CD1c-positive myeloid dendritic cell (primary cell): ENCODE data around the gene ADGRG4.
"Not testable (repeated sequence)": the region's sequence is repeated elsewhere in the genome, so short reads cannot be mapped to it uniquely, and the experiment has no call there.

Experiments used
- DNase-seq: peaks from one replicate; pipeline ENCODE4 v3.0.0-alpha.2; 2016; ENCODE audit errors: extremely low spot score

Gene ADGRG4, protein sequence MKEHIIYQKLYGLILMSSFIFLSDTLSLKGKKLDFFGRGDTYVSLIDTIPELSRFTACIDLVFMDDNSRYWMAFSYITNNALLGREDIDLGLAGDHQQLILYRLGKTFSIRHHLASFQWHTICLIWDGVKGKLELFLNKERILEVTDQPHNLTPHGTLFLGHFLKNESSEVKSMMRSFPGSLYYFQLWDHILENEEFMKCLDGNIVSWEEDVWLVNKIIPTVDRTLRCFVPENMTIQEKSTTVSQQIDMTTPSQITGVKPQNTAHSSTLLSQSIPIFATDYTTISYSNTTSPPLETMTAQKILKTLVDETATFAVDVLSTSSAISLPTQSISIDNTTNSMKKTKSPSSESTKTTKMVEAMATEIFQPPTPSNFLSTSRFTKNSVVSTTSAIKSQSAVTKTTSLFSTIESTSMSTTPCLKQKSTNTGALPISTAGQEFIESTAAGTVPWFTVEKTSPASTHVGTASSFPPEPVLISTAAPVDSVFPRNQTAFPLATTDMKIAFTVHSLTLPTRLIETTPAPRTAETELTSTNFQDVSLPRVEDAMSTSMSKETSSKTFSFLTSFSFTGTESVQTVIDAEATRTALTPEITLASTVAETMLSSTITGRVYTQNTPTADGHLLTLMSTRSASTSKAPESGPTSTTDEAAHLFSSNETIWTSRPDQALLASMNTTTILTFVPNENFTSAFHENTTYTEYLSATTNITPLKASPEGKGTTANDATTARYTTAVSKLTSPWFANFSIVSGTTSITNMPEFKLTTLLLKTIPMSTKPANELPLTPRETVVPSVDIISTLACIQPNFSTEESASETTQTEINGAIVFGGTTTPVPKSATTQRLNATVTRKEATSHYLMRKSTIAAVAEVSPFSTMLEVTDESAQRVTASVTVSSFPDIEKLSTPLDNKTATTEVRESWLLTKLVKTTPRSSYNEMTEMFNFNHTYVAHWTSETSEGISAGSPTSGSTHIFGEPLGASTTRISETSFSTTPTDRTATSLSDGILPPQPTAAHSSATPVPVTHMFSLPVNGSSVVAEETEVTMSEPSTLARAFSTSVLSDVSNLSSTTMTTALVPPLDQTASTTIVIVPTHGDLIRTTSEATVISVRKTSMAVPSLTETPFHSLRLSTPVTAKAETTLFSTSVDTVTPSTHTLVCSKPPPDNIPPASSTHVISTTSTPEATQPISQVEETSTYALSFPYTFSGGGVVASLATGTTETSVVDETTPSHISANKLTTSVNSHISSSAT (N-terminal part only)

DNA sequence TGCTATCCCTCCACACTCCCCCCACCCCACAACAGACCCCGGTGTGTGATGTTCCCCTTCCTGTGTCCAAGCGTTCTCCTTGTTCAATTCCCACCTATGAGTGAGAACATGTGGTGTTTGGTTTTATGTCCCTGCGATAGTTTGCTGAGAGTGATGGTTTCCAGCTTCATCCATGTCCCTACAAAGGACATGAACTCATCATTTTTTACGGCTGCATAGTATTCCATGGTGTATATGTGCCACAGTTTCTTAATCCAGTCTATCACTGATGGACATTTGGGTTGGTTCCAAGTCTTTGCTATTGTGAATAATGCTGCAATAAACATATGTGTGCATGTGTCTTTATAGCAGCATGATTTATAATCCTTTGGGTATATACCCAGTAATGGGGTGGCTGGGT, at the start of gene ADGRG4:
TSS of gene ADGRG4 (plus strand) at position 243 of the 400 bp plus-strand sequence. CDS start 7,815 bp downstream, outside the sequence.
- not testable (repeated sequence) for DNase-seq

DNA sequence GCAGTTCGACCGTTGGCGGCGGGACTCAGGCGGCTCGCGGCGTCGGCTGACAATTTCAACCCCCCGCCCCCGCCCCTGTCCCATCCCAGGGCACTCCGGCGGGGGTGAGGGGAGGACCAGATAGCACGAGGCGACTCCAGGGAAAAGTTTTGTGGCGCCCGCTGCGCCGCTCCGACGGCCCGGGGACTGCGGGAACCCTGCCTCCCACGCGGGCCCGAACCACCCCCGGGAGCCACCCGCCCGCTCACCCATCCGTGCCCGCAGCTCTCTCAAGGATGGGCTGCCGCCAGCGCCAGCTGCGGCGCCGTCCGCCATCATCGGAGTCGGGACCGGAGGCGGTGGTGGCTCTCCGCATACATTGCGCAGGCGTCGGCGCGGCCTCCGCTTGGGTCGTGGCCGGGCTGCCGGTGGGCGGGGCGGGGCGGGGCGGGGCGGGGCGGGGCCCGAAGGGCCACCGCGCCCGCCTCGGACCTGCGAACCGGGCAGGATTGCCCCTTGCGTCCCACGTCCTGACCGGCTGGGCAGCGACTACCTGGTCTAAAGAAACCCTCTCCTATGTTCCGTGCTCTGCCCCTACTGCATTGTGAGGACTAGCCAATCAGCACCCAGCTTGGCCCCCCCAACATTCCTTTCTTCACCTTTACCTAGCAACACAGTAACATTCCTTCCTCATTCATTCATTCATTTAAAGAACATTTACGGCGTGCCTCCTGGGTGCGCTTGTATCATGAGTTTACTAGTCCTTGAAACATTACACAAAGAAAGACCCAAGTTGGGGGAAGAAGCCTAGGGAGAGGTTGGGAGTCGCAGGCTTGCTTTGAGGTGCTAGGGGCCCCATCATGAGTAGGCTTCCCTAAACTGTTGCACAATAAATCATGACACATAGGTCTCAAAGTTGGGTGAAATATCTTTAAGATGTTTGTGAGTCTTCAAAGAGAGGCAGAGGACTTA, 49.4 kb upstream of the ADGRG4 start, which contains the start of gene MAP7D3:
TSS of gene MAP7D3 (minus strand) at position 360 of the 951 bp plus-strand sequence. CDS start at position 318, 42 bp downstream.
- peak; percentile 68 for DNase-seq

DNA sequence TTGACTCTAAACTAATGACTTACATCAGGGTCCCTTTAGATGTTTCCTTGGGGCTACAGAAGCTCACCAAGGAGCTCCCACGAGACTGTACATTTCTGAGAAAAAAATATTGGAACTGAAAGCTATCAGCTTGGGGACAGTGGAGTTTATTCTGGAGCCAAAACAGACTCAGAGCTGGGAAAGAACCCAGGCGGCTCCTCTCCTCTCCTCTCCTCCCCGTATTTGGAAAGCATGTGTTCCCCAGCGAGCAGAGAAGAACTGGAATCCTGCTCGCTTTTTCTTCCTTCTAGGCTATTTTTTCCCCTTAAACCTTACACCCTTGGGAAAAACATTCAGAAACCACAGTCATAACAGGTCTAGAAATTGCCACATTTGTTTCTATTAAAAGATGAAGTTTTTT, 45.2 kb upstream of the ADGRG4 start:
- no peak for DNase-seq

DNA sequence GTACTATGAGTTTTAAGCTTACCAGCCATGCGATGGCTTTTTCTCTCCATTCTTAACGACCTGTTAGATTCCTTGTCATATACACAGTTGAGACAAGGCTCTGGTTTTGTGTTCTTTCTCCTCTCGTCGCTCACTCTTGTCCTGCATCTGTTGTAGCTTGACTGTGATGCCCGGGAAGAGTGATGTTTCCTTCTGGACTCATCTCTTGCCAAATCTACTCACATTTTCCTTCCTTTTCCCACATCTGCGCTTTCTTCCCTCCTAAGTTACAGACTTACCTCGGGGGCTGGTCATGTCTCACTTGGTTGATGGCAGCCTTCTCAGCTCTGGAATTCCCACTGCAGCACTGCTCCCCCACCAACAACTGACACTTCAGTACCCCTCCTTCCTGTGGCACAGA, 44.7 kb upstream of the ADGRG4 start:
- no peak for DNase-seq

DNA sequence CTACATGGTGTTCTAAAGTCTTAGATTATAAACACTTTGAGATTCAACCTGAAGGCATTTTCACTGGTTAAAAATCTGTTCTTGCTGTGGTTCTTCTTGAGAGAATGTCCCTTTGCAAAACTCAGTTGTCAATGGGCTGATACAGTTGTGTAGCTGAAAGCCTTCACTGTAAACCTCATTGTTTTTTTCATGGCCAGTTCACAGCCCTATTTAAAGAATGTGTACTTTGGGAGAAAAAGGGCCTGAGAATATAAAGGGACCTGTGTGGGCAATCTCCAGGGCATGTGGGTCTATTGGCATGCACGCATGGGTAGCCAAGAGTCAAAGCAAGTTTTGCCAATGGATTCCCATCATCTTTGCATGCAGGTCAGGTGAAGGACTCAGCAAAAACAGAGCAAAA, 41.8 kb upstream of the ADGRG4 start:
- DNase-seq = no peak

DNA sequence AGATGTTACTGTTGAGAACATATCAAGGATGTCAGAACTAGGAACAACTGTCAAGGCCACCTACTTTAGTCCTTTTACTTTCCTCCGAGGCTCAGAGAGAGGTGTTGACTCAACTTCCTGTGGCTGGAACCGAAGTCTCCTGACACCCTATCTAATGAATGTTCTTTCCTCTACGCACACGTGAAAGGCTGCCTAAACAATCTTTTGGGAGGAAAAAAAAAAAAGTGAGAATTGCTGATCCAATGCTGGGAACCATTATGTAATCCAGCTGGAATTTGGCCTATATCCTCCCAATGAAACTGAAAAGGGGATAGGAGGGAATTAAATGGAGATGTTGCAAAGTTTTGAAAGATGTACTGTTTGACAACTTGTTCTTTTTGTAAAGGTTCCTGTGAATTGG, 41.2 kb upstream of the ADGRG4 start:
- DNase-seq = no peak

DNA sequence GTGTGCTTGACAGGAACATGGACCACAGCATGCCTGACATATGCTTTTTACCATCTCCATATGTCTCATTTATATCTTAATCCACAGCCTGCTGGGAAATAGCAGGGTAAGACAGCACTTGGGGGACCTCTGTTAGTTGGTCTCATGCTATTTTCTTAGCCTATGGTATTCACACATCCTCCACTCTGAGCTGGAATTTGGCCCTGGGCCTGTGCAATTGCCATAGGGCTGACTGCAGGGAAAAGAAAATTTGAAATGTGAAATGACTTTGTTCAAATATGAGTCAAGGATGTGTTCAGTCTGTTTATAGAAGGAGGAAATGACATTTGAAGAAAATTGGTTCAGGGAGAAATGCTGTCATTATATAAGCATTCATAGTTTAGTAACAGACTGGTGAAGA, 40.0 kb upstream of the ADGRG4 start:
- DNase-seq = no peak

DNA sequence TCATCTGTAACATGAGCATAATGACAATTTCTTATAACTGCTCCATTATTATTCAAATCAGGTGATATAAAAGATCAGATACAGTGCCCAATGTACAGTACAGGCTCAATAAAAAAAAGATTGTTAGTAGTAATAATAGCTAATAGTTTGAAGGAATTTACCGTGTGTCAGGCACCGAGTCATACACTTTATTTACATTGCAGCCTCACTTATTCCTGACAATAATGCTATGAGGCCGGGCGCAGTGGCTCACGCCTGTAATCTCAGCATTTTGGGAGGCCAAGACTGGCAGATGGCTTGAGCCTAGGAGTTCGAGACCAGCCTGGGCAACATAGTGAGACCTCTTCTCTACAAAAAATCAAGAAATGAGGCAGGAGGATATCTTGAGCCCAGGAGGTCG, 39.4 kb upstream of the ADGRG4 start:
- no peak for DNase-seq

DNA sequence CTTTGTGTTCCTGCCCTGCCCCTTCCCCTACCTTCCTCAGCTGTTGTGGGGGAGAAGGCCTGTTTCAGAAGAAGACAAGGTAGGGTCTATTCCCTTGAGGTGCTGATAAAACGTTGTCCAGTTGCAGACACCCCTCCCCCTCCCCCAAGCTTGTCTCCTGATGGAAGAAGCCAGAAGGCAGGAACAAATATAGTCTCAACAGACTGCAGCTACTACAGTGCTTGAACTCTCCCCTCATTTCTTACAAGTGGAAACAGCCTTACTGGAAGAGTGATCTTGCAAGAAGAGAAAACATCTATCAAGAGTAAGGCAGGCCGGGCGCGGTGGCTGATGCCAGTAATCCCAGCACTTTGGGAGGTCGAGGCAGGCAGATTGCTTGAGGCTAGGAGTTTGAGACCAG, 38.5 kb upstream of the ADGRG4 start:
- no peak for DNase-seq

DNA sequence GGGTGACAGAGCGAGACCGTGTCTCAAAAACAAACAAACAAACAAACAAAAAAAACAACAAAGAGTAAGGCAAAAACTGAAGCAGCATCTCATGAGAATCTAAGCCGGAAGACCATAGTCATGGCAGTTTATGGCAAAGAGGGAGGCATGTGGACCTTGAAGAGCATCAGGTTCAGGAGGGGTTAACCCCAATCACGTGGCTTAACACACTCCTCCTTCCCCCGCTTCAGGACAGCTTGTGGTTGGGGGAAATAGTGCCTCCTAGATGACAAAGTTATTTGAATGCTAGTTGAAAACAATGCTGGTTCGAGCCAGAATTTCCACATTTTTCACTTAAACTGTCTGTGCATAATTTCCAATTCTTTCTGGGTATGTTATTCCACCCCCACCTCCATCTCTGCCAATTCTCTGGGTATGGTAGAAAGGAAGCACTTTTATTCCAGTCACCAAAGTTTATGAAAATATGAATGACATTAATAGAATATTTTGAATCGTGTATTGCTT, 37.9 kb upstream of the ADGRG4 start:
- no peak for DNase-seq

DNA sequence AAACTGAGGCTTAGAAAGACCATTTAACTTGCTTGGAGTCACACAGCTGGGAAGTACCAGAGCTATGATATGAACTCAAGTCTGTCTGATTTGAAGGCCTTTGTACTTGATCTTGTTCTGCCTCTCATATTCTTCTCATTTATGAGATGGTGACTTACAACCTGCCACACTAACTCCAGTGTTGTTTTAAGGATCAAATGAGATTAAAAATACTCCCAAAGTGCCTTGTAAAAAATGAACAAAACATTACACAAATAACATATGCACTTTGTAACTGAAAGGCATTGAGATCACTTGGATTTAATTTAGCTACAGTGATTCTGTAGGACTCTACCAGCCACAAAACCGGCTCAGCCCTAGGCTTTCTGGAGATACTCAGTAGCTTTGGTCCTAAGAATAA, 33.9 kb upstream of the ADGRG4 start:
- DNase-seq = no peak

DNA sequence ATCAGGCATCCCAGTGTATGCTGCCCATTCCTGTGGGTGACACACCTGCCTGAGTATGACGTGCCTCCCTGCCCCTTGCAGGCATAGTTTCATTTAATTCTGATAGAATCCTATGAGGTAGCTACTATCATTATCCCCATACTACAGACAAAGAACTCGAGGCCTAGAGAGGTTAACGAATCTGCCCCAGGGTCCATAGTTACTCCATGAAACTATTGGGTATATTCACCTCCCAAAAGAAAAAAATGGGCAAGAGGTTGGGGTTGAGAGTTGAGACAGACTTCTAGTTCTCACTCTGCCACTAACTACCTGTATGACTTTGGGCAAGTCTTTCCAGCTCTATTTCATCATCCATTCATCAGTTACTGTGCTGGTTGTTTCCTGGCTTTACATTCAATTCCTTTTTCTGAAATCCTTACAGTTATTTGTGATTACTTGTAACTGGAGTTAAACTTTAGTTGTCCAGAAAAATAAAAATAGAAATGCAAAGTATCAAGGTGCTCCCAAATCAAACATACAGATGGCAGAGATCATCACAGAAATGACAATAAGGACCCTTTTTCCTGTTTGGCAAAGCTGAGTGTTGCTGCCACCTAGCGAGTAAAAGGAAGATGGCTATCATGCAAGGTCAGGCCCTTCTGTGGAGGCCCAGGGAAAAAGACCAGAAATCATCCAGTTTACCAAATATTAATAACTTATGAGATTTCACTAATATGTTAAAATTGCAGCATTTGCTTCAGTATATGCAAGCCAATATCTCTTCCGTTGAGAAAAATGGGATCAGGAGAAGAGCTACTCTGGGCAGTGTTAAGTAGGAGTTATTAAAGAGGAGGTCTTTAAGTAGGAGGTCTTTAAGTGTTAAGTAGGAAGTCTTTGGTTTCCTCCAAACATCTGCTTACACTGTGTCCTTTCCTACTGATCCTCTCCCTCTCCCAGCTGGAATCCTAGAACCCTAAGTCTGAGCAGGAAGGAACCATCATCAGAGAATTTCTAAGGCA, 32.4 kb upstream of the ADGRG4 start:
- DNase-seq = peak; percentile 41

DNA sequence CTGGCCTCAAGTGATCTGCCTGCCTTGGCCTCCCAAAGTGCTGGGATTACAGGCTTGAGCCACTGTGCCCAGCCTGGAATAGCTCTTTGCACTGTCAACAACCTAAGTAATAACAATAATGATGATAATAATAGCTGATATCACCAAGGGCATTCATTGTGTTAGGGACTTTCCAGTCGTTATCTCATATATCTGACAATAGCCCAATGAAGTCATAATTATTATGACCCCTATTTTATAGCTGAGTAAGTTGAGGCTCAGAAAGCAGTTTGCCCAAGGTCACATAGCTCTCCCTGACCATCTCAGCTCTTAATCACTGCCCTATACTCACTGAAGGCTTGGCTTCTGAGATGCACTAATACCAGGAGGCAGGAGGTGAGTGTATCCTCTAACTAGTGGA, 30.8 kb upstream of the ADGRG4 start:
- DNase-seq = no peak

DNA sequence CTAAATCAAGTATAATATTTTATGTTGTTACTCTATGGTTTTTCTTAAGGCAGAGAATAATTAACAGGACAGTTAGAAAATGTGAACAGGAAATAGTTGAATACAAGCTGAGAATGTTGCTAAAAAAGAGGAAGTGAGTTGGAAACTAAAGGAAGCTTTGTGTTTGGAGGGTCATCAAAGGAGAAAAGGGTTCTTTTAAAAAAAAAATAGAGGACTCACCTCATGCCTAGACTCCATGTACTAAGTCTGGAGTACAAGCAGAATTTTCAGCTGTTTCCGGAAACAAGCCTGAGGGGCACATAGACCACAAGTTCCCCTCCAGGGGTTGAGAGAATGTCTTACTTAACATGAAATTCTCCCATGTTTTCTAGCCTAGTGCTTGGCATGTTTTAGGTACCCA, 29.5 kb upstream of the ADGRG4 start:
- DNase-seq = peak; percentile 1

DNA sequence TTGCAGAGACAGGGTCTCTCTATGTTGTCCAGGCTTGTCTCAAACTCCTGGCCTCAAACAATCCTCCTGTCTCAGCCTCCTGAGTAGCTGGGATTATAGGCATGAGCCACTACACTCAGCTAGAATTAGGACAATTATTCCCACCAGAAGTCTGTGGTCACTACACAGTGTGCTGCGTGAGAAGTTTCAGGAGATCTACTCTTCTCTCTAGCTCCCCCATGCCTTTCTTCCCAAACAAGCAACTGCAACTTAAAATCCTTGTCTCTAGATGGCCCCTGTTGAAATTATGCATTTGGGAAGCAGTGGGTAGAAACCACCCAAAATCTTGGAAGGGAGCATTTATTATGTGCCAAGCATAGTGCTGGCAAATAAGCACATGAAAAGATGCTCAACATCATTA, 28.4 kb upstream of the ADGRG4 start:
- no peak for DNase-seq

DNA sequence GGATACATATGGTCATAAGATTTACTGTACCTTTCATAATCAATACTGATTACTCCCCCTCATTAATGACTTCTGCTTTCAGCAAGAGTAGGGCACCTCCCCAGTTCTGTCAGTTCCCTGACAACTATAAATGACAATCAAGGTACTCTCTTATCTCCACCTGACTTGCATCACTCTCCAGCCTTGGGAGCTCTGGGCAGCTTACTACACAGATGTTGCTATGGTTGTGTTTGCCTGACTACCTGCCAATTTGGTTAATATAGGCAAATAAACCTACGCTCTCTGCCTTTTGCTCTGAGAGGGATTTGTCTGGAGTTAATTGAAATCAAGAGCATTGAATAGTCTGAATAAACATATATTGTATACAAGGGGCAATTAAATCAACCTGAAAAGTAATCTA, 26.8 kb upstream of the ADGRG4 start:
- DNase-seq = no peak

DNA sequence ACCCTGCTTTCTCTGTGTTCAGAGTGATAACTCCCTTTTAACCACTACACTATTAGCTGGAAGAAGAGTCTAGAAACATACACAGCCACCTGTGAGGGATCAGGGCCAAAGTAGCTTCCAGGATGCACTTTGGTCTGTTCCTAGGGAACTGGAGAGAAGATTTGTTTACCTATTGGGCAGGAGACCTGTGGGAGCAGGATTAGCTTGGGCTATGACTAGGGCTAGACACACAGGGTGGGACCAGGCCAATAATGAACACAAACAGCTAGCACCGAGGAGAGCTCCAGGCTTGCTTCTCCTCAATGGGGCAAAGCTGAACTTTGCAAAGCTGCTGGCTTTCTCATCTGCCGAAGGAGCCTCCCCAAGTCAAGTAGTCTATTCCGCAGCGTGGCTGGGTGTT, 25.2 kb upstream of the ADGRG4 start:
- no peak for DNase-seq

DNA sequence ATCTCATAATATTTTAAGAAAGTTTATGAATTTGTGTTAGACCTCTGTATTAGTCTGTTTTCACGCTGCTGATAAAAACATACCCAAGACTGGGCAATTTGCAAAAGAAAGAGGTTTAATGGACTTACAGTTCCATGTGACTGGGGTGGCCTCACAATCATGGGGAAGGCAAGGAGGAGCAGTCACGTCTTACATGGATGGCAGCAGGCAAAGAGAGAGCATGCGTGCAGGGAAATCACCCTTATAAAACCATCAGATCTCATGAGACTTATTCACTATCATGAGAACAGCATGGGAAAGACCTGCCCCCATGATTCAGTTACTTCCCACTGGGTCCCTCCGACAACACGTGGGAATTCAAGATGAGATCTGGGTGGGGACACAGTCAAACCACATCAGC, 14.4 kb upstream of the ADGRG4 start:
- not testable (repeated sequence) for DNase-seq

DNA sequence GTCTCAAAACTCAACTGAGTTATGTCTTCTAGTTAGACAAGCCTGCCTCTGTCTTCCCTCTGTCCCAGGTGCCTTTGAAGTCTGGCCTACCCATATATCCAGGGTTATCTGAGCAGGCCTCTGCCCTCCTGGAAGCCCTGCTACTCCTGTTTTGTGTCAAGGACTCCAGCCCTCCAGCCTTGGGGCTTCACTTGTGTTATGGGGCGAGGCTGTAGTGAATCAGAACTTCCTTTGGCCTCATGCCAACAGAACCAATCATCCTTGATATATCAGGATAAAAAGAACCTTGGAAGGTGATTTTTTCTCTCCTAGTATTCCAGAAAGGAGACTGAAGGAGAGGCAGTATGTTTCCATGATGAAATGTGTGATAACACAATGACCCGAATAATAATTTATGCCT, 8.9 kb upstream of the ADGRG4 start:
- no peak for DNase-seq
